HepG2 (cell line): ENCODE results near the gene RHEBL1. TPM values are rescaled to one million over a fixed set of nuclear protein-coding genes. Genes with fewer than 3 reads are reported as not detected.

Experiments
- ARID5B ChIP-seq: IDR thresholded peaks from 2 replicates; pipeline ENCODE4 v1.4.0; 2020; ENCODE audit warnings: mild to moderate bottlenecking, missing genetic modification reagents
- BCL6 ChIP-seq: IDR thresholded peaks from 2 replicates; pipeline ENCODE4 v1.6.1; 2016; ENCODE audit warnings: missing genetic modification reagents, missing compliant biosample characterization
- CEBPG ChIP-seq: IDR thresholded peaks from 2 replicates; pipeline ENCODE4 v1.6.1; 2016
- ETV5 ChIP-seq: IDR thresholded peaks from 2 replicates; pipeline ENCODE4 v1.6.1; 2018; ENCODE audit warnings: missing biosample characterization, missing genetic modification reagents, inconsistent platforms, borderline replicate concordance
- HDAC1 ChIP-seq: sonication (generic); formaldehyde crosslinking; IDR thresholded peaks from 2 replicates; pipeline ENCODE4 v1.5.1; 2020; ENCODE audit warnings: mild to moderate bottlenecking, missing genetic modification reagents
- HNF1A ChIP-seq, 2 experiments: sonication (generic) in 1 of 2; formaldehyde crosslinking in 1 of 2; IDR thresholded peaks; 2 replicates each; pipeline versions ENCODE4 v1.4.0 to v1.6.1; 2016 to 2020; ENCODE audit warnings: borderline replicate concordance in 1 of 2, low read depth in 1 of 2, mild to moderate bottlenecking in 1 of 2, missing genetic modification reagents in 1 of 2
- LBX2 ChIP-seq: sonication (generic); formaldehyde crosslinking; IDR thresholded peaks from 2 replicates; pipeline ENCODE4 v1.5.0; 2020; ENCODE audit warnings: missing genetic modification reagents, mild to moderate bottlenecking, borderline replicate concordance
- MTERF4 ChIP-seq: sonication (generic); formaldehyde crosslinking; IDR thresholded peaks from 2 replicates; pipeline ENCODE4 v1.8.0; 2023; ENCODE audit warnings: mild to moderate bottlenecking, missing genetic modification reagents
- NR2F1 ChIP-seq, 2 experiments: fragments of 450-650 bp in 1 of 2; formaldehyde crosslinking in 1 of 2; IDR thresholded peaks; 2 replicates each; pipeline versions ENCODE4 v1.5.0 to v1.6.1; 2016 to 2020; ENCODE audit warnings: mild to moderate bottlenecking in 1 of 2, missing compliant biosample characterization in 1 of 2, missing genetic modification reagents in 1 of 2, moderate library complexity in 1 of 2
- RARA ChIP-seq: IDR thresholded peaks from 2 replicates; pipeline ENCODE4 v1.6.1; 2016; ENCODE audit warnings: missing genetic modification reagents, missing compliant biosample characterization
- TFE3 ChIP-seq: IDR thresholded peaks from 2 replicates; pipeline ENCODE4 v1.6.1; 2016
- ZBTB7A ChIP-seq: sonication (generic); formaldehyde crosslinking; IDR thresholded peaks from 2 replicates; pipeline ENCODE4 v1.8.0; 2022; ENCODE audit warnings: mild to moderate bottlenecking, missing genetic modification reagents
- ZSCAN22 ChIP-seq: sonication (generic); formaldehyde crosslinking; IDR thresholded peaks from 2 replicates; pipeline ENCODE4 v1.4.0; 2020; ENCODE audit warnings: mild to moderate bottlenecking, missing genetic modification reagents
- polyA plus RNA-seq, 8 experiments: library from polyadenylated mRNA; depleted of rRNA in 3 of 8; stranded (reverse) in 7 of 8; unstranded in 1 of 8; fragments of >200 nt; fragmentation: Illumina TruSeq in 4 of 8; extraction: Trizol in 4 of 8; gene quantifications; 2 replicates each; pipeline versions ENCODE4 v1.2.1 to v1.2.3, GENCODE V29; 2011 to 2016; ENCODE audit warnings: low read depth in 4 of 8, missing spikeins in 1 of 8, mixed read lengths in 1 of 8; ENCODE audit not compliant: insufficient read depth in 1 of 8
- total RNA-seq, 5 experiments: library from RNA; depleted of rRNA; stranded (reverse); fragments of >200 nt; fragmentation: Illumina TruSeq; extraction: Trizol; gene quantifications; 2 replicates each; pipeline ENCODE4 v1.2.3, GENCODE V29; 2016; ENCODE audit warnings: low read depth in 1 of 5

The RHEBL1 gene
- total and polyA plus RNA-seq, 2 of the 13 experiments (the other 11 are each of a cell fraction or from before 2014, with no cell fraction given) = 1.4 to 2.5 TPM

- no peak for TF ChIP-seq HNF1A (IDR thresholded peaks at IDR 0.05; ENCODE audit: low read depth)
- TF ChIP-seq HNF1A (CRISPR knock-in tag; IDR thresholded peaks at IDR 0.05; ENCODE audit: borderline replicate concordance) = no peak
- TF ChIP-seq ZBTB7A = 0 out of 2 replicates have a peak, but pooled peaks have one; percentile 14
- TF ChIP-seq HDAC1 (CRISPR knock-in tag) = peak; percentile 59
- TF ChIP-seq BCL6 (CRISPR knock-in tag) = peak; percentile 45; the same call in 1 of the 2 replicates
- TF ChIP-seq LBX2 (CRISPR knock-in tag) = no peak
- TF ChIP-seq ZSCAN22 (CRISPR knock-in tag) = 0 out of 2 replicates have a peak, but pooled peaks have one; percentile 43
- TF ChIP-seq ARID5B (CRISPR knock-in tag) = peak; percentile 27; the same call in 1 of the 2 replicates
- TF ChIP-seq ETV5 (CRISPR knock-in tag) = 0 out of 2 replicates have a peak, but pooled peaks have one; percentile 17
- 0 out of 2 replicates have a peak, but pooled peaks have one; percentile 40 for TF ChIP-seq MTERF4 (CRISPR knock-in tag)
- peak; percentile 94 for TF ChIP-seq CEBPG (CRISPR knock-in tag)
- no peak for TF ChIP-seq TFE3 (CRISPR knock-in tag)
- TF ChIP-seq RARA (CRISPR knock-in tag) = peak; percentile 46; the same call in 1 of the 2 replicates
- TF ChIP-seq NR2F1 (CRISPR knock-in tag; IDR thresholded peaks at IDR 0.05) = peak in 1 of 2 experiments; percentile 65; a peak in 2 of 4 replicates
Observed at GRCh38 chr12:49108958-49109404, 39.2 kb upstream of the RHEBL1 start (continued).
